ENCODE data around the gene SGIP1.

SGIP1 gene

GRCh38 chr1:66671455-66671854, 137.5 kb downstream of the SGIP1 start:
- no peak for DNase-seq (ENCODE audit: low spot score)
- Histone ChIP-seq H3K27ac (no peak overlapping the region), H3K4me3 (no peak overlapping the region)
- TF ChIP-seq CTCF (IDR thresholded peaks at IDR 0.05), result no peak

GRCh38 chr1:66676613-66677298, 142.8 kb downstream of the SGIP1 start:
- TF ChIP-seq CTCF (IDR thresholded peaks at IDR 0.05), result no peak
- H3K27ac ChIP-seq, result peak overlapping the region; percentile 76 to 89
- no peak for DNase-seq (ENCODE audit: low spot score)
- H3K4me3 ChIP-seq, result peak overlapping the region; percentile 27

GRCh38 chr1:66678146-66678545, 144.2 kb downstream of the SGIP1 start:
- no peak for DNase-seq (ENCODE audit: low spot score)
- Histone ChIP-seq H3K4me3 (no peak overlapping the region), H3K27ac (peak overlapping the region; percentile 76 to 89)
- no peak for TF ChIP-seq CTCF (IDR thresholded peaks at IDR 0.05)

GRCh38 chr1:66679140-66679539, 145.2 kb downstream of the SGIP1 start:
- peak overlapping the region; percentile 44 to 76 for H3K27ac ChIP-seq
- no peak for DNase-seq (ENCODE audit: low spot score)
- no peak overlapping the region for H3K4me3 ChIP-seq
- no peak for TF ChIP-seq CTCF (IDR thresholded peaks at IDR 0.05)

- TF ChIP-seq CTCF (IDR thresholded peaks at IDR 0.05), result no peak
- no peak overlapping the region for H3K27ac ChIP-seq
- DNase-seq (ENCODE audit: low spot score), result no peak
- no peak overlapping the region for H3K4me3 ChIP-seq
Observed at GRCh38 chr1:66681686-66682085, 147.7 kb downstream of the SGIP1 start.

- no peak for TF ChIP-seq CTCF (IDR thresholded peaks at IDR 0.05)
- no peak for DNase-seq (ENCODE audit: low spot score)
- no peak overlapping the region for H3K4me3 ChIP-seq
- no peak overlapping the region for H3K27ac ChIP-seq
Observed at GRCh38 chr1:66682106-66682505, 148.2 kb downstream of the SGIP1 start.

GRCh38 chr1:66684353-66684752, 150.4 kb downstream of the SGIP1 start:
- no peak overlapping the region for H3K4me3 ChIP-seq
- H3K27ac ChIP-seq, result peak overlapping the region in 1 of 2 donors; percentile 7

More at GRCh38 chr1:66684353-66684752, 150.4 kb downstream of the SGIP1 start:
- DNase-seq (ENCODE audit: low spot score), result no peak
- no peak for TF ChIP-seq CTCF (IDR thresholded peaks at IDR 0.05)

Data from coronary artery (tissue), 2 donors.